ENCODE measurements around the gene CIAO1.
"Not testable (repeated sequence)": the region's sequence is repeated elsewhere in the genome, so short reads cannot be mapped to it uniquely, and the experiment has no call there.

Gene CIAO1

DNA sequence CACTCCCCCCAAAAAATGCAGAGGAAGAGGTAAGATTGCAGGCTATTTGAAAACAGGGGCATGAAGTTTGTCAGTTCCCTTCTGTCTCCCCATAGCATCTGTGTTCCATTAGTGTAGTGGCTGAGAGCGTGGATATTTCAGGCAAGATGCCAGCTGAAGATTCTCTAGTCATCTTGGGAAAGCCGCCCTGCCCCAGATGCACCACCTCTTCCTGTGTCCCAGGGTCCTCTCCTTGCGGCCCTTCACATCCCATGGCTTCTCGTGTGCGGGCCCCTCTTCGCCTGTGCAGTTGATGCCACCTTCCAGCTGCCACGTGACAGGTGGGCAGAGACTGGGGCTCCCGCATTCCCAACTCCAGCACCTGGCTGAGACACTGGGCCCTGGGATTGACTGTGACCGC lies 16.4 kb upstream of the CIAO1 start:
- DNase-seq (ENCODE audit: low read depth, low spot score): no peak

DNA sequence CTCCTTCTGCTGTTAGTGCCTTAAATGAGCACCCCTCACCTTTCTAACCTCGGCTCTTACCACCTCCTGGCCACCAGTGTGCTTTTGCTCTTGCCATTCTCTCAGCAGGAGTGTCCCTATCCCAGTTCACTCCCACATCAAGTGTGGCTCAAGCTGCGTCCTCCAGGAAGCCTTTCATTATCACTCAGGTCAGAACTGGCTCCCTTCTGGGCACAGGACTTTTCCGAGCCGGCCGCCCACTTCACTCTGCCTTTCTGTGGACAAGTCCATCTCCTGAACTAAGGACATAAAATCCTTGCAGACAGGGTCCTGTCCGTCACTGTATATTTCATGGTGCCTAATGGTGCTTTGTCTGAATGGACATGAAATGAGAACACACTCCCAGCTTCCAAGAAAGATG lies 15.8 kb upstream of the CIAO1 start:
- no peak for DNase-seq (ENCODE audit: low read depth, low spot score)

DNA sequence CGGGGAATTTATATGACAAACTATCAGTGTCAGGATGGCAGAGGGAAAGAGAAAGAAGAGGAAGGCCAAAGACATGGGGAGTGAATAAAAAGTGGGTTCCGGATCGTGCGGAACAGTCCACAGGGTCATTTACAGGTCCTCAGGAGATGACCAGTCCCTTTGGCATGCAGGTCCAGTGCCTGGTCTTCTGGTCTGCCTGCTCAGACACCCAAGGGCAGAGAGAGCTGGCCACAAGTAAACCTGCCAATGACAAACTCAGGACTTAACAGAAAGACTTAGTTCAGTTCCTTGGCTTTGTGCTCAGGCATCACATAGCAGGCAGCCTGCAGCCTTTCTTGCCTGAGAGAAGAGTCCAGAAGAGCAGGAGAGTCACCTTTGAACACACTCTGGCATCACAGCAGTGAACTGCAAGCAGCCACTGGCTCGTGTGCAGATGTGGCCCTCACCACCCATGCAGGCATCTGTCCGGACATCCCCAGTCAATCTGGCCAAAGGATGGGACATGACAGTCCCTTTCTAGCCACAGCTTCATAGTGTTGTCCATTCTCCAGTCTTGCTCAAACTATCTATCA lies 14.2 kb upstream of the CIAO1 start:
- peak; percentile 72 for DNase-seq (ENCODE audit: low read depth, low spot score)

DNA sequence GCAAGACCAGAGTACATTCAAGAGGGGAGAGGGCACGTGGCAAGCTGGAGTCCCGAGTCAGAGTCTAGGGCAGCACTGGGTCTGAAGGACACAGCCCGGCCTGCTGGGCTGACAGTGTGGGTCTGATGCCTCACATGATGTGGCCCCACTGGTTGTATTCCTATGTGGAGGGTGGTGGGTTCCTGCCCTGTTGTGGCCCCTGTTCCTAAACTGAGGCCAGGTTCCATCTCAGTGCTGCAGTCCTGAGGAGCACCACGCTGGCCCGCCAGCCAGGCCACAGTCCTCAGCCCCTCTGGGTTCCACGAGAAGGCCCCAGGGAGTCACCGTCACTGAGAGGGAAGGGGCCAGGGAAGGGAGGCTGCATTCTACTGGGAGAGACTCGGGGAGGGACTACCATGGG lies 13.5 kb upstream of the CIAO1 start:
- DNase-seq (ENCODE audit: low read depth, low spot score): no peak

DNA sequence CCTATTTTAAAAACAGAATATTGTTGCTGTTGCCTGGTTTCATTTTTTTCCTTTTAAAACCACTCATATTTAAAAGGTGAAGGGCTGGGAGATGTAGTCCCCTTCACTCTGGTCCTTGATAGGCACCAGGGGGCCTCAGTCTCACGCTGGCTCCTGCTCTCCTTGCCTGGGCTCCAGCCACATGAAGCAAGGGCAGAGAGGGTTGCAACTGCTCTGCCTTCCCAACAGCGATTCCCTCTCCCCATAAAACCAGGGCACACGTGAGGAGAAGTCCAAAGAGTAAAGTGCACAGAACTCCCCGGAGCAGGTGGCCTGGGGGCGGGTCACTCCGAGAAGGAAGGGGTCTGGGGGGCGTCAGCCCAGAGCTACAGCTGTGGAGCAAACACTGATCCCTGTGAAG lies 13.0 kb upstream of the CIAO1 start:
- DNase-seq (ENCODE audit: low read depth, low spot score): no peak

DNA sequence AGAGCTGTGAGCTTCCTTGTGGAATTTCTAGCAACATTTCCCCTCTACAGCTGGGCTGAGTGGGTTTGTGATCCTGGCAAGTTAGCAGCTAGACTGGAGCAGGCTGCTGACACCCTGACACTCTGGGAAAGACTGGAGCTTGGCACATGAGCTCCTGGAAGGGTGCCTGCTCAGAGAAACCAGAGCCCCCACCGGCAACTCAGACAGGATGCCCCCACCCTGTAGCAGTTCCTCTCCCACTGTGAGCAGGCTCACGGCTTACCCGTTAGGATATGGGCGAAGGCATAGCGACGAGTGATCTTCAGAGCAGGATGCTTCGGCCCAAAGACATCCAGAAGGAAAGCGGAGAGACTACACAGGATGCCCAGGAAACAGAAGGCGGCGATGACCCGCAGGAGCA lies 11.5 kb upstream of the CIAO1 start:
- DNase-seq (ENCODE audit: low read depth, low spot score): no peak

DNA sequence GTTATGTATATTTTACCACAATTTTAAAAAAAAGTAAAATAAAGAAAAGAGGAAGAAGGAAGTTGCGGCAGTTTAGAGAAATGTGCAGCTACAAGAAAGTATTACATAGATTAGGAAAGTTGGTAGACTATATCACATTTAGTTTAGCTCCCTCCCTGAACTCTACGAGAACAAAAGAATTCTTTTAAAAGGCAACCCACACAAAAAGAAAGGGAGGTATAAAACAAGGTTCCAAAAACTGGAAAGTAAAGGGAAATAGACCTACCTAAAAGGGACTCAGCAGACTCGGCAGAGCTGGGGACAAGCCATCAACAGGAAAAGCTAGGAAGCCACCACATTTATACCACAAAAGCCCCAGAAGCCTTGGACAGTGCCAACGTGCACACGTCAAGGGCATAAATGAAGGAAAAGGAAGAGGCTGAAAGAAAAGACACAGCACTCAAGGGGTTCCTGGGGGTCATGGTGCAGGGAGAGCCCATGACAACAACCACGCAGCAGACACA lies 9.4 kb upstream of the CIAO1 start:
- DNase-seq (ENCODE audit: low read depth, low spot score): no peak

DNA sequence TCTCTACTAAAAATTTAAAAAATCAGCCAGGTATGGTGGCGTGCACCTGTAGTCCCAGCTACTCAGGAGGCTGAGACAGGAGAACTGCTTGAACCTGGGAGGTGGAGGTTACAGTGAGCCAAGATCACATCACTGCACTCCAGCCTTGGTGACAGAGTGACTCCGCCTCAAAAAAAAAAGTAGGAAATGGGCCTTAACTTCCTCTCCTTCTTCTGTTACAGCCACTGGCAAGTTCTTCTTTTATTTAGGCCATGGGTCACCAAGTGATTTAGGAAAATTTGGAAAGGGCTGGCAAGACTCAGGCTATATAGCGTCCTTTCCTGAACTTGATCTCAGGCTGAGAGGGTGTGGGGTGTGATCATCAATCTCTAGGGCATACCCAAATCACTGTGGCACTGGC lies 8.3 kb upstream of the CIAO1 start:
- DNase-seq (ENCODE audit: low read depth, low spot score): not testable (repeated sequence)

DNA sequence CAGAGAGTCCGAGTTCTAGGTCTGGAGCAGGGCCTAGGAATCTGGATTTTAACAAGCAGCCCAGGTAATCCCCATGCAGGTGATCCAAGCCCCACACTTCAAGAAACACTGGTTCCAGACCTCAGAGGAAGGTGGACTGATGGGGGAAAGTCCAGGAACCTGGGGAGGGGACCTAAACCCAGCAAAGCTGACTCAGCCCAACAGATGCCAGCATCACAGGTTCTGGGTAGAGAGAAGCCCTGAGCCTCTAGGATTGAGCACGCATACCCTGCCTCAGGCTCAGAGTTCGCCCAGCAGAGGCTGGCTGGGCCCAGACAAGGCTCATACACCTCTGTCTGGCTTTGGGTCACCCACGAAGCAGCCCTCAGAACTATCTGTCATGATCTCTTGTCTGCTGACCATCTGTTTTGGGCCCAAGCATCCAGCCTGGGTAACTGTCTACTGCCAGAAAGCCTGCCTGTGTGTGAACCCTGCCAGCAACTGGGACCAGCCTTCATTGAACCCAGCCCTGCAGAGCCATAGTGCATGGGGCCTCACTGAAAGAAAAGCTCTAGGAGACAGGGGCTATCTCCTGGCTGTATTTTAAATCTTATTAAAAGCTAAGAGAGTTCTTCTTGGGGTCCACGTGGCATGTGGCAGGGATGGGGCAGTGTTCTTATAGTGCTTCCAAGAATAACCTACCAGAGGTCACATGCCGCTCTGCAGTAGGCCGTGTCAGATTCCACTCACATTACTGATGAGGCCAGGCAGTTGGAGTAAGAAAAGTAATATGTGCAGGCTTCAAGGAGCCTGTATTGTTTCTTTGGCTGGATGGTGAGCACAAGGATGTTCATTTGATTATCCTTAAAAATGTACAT lies 7.6 kb upstream of the CIAO1 start:
- no peak for DNase-seq (ENCODE audit: low read depth, low spot score)

DNA sequence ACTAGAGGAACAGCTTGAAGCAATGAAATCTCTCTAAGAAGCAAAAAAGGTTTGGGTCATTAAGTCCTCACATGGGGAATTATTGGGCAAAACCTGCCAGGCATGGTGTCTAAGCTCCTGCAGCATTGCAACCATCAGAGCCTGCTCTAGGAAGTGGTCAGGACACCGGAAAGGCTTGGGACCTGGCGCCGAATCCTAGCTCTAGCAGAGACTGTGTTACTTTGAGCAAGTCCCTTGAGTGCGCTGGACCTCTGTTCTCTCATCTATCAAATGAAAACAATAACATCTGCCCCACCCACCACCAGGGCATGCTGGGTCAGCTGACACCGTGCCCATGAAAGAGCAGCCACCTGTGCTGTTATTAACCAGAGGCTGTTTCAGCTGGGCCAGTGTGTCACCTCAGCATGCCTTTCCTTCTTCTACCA lies 6.5 kb upstream of the CIAO1 start:
- no peak for DNase-seq (ENCODE audit: low read depth, low spot score)

DNA sequence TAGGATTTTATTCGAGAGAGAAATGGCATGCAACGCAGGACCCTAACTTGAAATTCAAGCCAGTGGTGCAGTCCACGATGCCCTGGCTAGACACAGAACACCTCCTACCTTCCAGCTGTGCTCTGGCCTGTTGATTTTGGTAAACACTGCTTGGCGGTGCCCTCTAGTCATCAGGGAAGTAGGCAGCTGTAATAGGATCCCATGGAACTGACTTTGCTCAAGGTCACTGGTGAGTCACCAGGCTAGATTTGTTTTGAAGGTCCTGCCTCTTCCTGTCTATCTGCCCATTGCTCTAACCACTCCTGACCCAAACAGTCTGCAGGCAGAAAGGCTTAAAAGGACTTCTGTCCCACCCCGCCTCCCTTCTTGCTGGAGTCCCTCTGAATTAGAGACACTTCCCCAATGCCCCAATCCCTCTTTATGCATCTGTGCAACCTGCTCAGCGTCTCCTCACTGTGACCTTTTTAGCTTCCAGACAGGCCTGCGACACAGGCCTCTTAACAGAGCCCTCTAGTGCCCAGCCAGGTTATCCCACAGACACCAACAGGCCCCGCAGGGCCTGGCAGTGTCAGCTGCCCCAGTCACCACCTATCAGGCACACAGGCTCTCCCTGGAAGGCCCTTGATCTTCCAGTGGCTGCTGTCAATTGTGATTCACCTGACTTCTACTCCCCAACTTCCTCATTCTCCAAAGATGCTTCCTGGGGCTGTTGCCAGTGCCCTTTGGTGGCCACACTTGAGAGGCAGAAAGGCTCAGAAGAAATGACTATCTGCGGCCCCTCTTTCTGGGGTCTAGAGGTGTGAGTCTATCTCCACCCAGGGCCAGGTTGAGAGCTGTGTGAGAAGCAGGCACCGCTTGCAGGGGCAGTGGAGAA lies 5.4 kb upstream of the CIAO1 start:
- peak; percentile 54 for DNase-seq (ENCODE audit: low read depth, low spot score)

DNA sequence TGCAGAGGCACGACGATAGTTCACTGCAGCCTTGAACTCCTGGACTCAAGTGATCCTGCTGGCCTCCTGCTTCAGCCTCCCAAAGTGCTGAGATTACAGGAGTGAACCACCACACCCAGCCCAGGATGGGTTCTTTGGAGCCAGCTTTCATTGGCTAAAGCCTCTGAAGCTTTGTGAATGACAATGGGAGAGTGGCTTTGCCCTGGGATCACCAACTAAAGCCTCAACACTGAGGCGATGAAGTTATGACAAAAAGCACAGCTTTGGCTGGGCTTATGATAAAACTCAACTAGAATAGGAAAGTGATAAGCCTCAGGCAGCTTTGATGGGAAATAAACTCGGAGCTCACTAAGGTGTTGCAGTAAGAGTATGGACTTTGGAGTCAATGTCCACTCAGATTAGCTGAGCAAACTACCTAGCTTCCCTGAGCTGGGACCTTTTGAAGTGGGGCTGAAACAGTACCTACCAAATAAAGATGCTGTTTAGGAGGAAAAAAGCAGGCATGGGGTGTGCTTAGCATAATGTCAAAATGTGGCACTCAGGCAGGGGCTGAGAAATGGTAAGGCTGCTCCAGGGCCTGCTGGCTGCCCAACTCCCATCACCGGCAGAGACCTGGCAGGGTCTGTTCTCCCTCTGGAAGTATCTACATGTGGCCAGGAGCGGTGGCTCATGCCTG lies 4.6 kb upstream of the CIAO1 start:
- DNase-seq (ENCODE audit: low read depth, low spot score): no peak

DNA sequence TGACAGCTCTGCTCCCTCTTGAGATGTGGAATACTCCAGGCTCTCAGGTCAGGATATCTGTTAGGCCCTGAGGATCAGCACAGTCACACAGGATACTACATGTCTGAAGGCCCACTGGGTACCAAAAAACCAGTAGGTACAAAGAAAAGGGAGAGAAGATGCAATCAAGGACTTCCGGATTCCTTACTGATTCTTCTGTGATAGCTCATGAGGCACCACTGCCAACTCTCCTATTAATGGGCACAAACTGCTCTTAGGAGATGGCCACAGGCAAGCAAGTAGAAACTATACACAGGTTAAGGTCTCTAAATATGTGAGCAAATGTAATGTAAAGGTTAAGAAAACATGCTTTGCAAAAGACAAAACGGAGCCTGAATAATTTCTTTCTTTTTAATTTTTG lies 3.7 kb upstream of the CIAO1 start:
- DNase-seq (ENCODE audit: low read depth, low spot score): no peak

DNA sequence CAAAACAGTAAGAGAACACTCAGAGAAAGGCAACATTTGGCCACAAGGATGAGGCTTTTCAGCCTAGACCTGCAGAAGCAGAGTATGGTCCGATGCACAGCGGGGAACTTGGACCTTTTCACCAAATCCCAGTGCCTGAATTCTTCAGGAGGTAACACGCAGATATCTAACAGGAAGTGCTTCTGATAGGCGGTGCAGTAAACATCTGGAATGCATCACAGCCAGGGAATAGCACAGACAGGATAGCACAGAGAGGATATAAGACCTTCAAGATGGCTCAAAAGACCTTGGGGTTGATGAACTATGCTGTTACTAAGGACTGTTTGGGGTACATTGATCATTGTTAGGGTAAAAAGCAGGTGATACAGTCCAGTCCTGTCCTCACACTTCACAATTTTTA lies 1.9 kb upstream of the CIAO1 start:
- no peak for DNase-seq (ENCODE audit: low read depth, low spot score)

DNA sequence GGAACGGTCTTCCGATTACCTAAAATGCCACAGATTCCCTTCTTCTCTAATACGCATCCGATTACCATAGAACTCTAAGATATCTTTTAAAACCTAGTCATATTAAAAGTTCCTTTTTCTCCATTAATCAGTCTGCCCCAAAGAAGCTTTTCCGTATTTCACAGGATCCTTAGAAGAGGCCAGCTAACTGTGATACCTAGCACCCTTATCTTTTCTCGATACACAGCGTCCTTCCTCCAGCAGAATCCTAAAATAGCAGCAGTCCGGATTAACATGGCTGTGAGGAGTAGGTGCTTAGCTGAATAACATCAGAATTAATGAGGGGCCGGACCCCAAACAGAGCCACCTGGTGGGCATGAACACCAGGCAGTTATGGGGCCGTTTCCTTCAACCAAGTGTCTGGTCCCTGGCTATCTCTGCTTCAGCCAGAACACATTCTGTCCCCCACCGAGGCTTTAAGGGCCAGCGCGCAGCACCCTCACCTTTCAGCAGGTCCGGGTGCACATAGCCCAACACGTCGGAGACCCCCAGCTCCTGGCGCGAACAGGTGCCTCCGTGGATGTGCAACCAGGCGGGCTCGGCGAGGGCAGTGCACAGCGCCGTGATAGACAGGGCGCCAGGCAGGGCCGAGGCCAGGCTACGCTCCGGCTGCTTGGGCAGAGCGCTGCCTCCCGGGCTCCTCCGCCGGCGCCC lies 1.2 kb upstream of the CIAO1 start:
- no peak for DNase-seq (ENCODE audit: low read depth, low spot score)

DNA sequence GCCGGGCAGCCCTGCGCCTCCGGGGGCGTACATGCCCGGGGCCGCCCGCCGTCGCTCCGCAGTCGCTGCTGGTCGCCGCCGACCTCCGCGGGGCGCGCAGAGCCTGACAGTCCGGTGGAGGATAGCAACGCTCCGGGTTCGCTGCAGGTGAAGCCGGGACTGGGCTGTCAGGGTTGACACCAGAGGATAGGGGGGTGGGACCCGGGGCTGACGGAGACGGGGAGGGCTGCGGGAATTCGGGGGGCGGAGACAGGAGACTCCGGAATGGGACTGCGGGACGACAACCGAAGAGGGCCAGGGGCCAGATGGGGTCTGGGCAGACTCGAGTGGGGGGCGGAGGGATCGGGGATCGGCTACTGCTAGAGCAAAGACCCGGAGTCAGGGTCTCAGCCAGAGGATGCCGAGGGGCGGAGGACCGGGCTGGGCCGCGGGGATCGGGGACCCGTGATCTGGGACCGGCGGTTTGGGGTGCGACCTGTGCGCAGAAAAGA lies 631 bp upstream of the CIAO1 start:
- no peak for DNase-seq (ENCODE audit: low read depth, low spot score)

DNA sequence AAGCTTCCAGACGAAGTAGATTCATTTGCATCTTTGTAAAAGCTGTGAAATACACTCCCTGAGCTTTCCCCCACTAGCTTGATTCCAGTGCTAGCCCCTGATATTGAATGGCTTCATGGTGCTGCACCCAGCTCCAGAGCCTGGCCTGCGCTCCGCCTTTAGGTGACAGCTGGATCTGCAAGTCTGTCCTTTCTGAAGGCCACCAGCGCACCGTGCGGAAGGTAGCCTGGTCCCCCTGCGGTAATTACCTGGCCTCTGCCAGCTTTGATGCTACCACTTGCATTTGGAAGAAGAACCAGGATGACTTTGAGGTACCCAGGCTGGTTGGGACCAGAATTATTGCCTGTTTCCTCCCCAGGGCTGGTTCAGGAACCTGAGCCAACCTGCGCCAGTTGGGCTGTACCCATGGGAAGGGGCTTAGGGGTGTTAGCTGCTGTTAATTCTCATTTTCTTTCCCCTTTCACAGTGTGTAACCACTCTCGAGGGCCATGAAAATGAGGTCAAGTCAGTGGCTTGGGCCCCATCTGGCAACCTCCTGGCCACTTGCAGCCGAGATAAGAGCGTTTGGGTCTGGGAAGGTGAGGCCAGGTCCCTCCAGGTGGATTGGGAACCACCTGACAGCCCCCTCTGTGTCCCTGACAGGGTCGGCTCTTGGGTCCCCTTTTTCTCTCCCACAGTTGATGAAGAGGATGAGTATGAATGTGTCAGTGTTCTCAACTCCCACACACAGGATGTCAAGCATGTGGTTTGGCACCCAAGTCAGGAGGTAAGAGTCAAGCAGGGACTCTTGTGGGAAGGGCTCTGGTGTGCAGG lies 1.3 kb downstream of the CIAO1 start:
- DNase-seq (ENCODE audit: low read depth, low spot score): no peak

DNA sequence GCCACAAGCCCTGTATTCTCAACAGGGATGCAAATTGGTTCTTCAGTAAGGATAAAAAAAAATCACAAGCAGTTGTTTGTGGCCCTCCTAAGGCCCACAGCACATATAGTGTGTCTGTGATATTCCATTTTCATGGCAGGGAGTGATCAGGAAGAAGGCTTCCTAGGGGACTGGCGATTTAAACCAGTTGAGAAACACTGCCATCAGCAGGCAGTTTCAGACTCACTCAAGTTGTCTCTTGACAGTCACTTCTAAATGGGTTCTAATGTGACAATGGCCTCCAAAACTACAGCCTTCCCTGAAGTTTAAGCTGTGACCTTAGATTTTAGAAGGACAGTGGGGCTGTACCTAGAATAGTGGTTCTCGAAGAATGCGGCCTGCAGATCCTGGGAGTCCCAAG lies 6.0 kb downstream of the CIAO1 start:
- no peak for DNase-seq (ENCODE audit: low read depth, low spot score)

DNA sequence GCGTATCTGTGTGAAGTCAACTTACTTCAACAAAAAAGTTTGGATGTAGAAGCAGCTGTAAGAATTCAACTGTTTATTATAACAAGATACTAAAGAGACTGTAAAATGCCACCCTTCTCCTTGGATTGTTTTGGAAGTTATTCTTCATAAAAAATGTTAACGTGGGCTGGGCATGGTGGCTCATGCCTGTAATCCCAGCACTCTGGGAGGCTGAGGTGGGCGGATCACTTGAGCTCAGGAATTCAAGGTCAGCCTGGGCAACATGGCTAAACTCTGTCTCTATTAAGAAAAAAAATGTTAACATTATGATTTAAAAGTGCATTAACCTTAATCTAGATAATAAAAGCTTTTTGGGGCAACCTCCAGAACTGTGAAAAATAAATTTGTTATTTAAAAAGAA lies 7.7 kb downstream of the CIAO1 start:
- no peak for DNase-seq (ENCODE audit: low read depth, low spot score)
